Parathyroid adenoma (tissue), 2 donors: Measurements from ENCODE around the gene ETNK2.
A peak's percentile ranks its signal among the peaks of the same experiment; 100 is the strongest.

Source experiments
- H2AFZ ChIP-seq: fragments of 300-600 bp; sonication (generic); one replicate; pipeline ENCODE4 v1.7.0; 2017; ENCODE audit warnings: antibody characterized with exemption, mild to moderate bottlenecking
- H3K27ac ChIP-seq: fragments of 300-600 bp; sonication (generic); one replicate; pipeline ENCODE4 v1.7.0; 2017
- H3K27me3 ChIP-seq: fragments of 300-600 bp; sonication (generic); one replicate; pipeline ENCODE4 v1.7.0; 2017; ENCODE audit warnings: low read length; ENCODE audit not compliant: control insufficient read depth, insufficient read depth
- H3K36me3 ChIP-seq: fragments of 300-600 bp; sonication (generic); one replicate; pipeline ENCODE4 v1.7.0; 2017; ENCODE audit warnings: low read length; ENCODE audit not compliant: control insufficient read depth, insufficient read depth
- H3K4me1 ChIP-seq: fragments of 300-600 bp; sonication (generic); one replicate; pipeline ENCODE4 v1.7.0; 2017; ENCODE audit warnings: control low read depth
- H3K4me2 ChIP-seq: fragments of 300-600 bp; sonication (generic); one replicate; pipeline ENCODE4 v1.7.0; 2017; ENCODE audit warnings: low read length
- H3K4me3 ChIP-seq: fragments of 300-600 bp; sonication (generic); one replicate; pipeline ENCODE4 v1.7.0; 2017; ENCODE audit warnings: low read depth, low read length
- H3K79me2 ChIP-seq: fragments of 300-600 bp; sonication (generic); one replicate; pipeline ENCODE4 v1.7.0; 2017; ENCODE audit warnings: control low read depth
- H3K9ac ChIP-seq: fragments of 300-600 bp; sonication (generic); one replicate; pipeline ENCODE4 v1.7.0; 2017; ENCODE audit warnings: mild to moderate bottlenecking
- H3K9me3 ChIP-seq: fragments of 300-600 bp; sonication (generic); one replicate; pipeline ENCODE4 v1.7.0; 2017; ENCODE audit warnings: low read length; ENCODE audit not compliant: control insufficient read depth
- CTCF ChIP-seq: fragments of 300-600 bp; sonication (generic); IDR thresholded peaks from one replicate; pipeline ENCODE4 v1.7.0; 2017; ENCODE audit warnings: antibody characterized with exemption, mild to moderate bottlenecking
- donor health status: primary hyperparathyroidism.

The ETNK2 gene

GRCh38 chr1:204150702-204151551, 917 bp downstream of the ETNK2 start:
- Histone ChIP-seq H3K27ac (peak overlapping the region; percentile 75), H3K36me3 (no peaks in the 10 kb centered on the region), H3K4me3 (peak overlapping the region; percentile 86), H3K9ac (no peak overlapping the region), H3K79me2 (no peaks in the 10 kb centered on the region), H3K4me2 (peak overlapping the region; percentile 76), H3K4me1 (peaks cover 11% of the 10 kb centered on the region), H3K9me3 (no peaks in the 10 kb centered on the region), H2AFZ (peak overlapping the region; percentile 89), H3K27me3 (no peaks in the 10 kb centered on the region)
- TF ChIP-seq CTCF, result no peak

GRCh38 chr1:204149635-204150565, 1.9 kb downstream of the ETNK2 start:
- H3K27me3 ChIP-seq, result no peaks in the 10 kb centered on the region
- no peaks in the 10 kb centered on the region for H3K9me3 ChIP-seq
- H3K4me1 ChIP-seq, result peaks cover 11% of the 10 kb centered on the region
- TF ChIP-seq CTCF, result no peak
- no peak overlapping the region for H3K4me3 ChIP-seq
- H3K27ac ChIP-seq, result peak overlapping the region; percentile 53
- H3K36me3 ChIP-seq, result no peaks in the 10 kb centered on the region
- H3K9ac ChIP-seq, result no peak overlapping the region
- H3K4me2 ChIP-seq, result no peak overlapping the region
- H2AFZ ChIP-seq, result no peak overlapping the region
- H3K79me2 ChIP-seq, result no peaks in the 10 kb centered on the region

- Histone ChIP-seq H3K4me3 (no peak overlapping the region), H3K9me3 (no peaks in the 10 kb centered on the region), H2AFZ (no peak overlapping the region), H3K27ac (no peak overlapping the region), H3K79me2 (no peaks in the 10 kb centered on the region), H3K4me1 (peaks cover 11% of the 10 kb centered on the region), H3K9ac (no peak overlapping the region), H3K4me2 (no peak overlapping the region), H3K27me3 (no peaks in the 10 kb centered on the region), H3K36me3 (no peaks in the 10 kb centered on the region)
- no peak for TF ChIP-seq CTCF
These were observed 2.7 kb downstream of the ETNK2 start for GRCh38 chr1:204149107-204149506.

GRCh38 chr1:204147406-204148383, 4.1 kb downstream of the ETNK2 start:
- H3K4me2 ChIP-seq, result no peak overlapping the region
- no peaks in the 10 kb centered on the region for H3K9me3 ChIP-seq
- no peaks in the 10 kb centered on the region for H3K36me3 ChIP-seq
- H3K4me1 ChIP-seq, result peaks cover 11% of the 10 kb centered on the region
- H2AFZ ChIP-seq, result no peak overlapping the region
- H3K79me2 ChIP-seq, result no peaks in the 10 kb centered on the region
- no peak overlapping the region for H3K4me3 ChIP-seq
- no peaks in the 10 kb centered on the region for H3K27me3 ChIP-seq
- H3K9ac ChIP-seq, result no peak overlapping the region
- no peak for TF ChIP-seq CTCF
- H3K27ac ChIP-seq, result no peak overlapping the region
